Epithelial cell of proximal tubule (primary cell): ENCODE data around the gene FAM181A. TPM values are rescaled to one million over a fixed set of nuclear protein-coding genes. Genes with fewer than 3 reads are reported as not detected.
A peak's percentile ranks its signal among the peaks of the same experiment; 100 is the strongest.

ENCODE experiments used
- DNase-seq: peaks from one replicate; pipeline ENCODE4 v3.0.0-alpha.2; 2011; ENCODE audit warnings: low read depth
- H3K4me3 ChIP-seq: 2 replicates; pipeline ENCODE4 v1.5.1; 2011; ENCODE audit warnings: low read depth, mild to moderate bottlenecking, low read length
- CTCF ChIP-seq: conservative IDR thresholded peaks from 2 replicates; pipeline ENCODE4 v1.5.1; 2012; ENCODE audit warnings: low read depth, mild to moderate bottlenecking, low read length
- total RNA-seq: library from RNA; depleted of rRNA; stranded (reverse); fragments of >200 nt; gene quantifications from 2 replicates; pipeline ENCODE4 v1.2.3, GENCODE V29; 2015

The FAM181A gene
- total RNA-seq, 1 donor from 2014 or later = not detected

DNA sequence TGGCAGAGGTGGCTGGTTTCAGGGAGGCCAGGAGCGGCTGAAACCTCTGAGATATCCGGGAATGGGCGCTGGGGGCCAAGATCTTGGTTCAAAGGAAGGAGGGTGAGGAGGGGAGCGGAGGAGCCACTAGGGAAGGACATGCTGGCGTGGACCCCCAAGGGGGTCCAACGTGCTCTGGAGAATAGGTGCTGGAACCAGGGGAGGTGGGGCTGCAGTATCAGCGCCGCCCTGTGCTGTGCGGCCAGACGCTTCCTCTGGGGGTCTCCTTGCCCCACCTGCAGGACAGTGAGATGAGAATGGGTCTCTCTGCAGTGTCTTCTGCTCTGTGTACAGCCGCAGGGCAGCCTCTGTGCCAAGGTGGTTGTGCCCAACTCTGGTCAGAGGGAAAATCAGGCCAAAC is 2.5 kb downstream of the FAM181A start:
- no peak overlapping the region for H3K4me3 ChIP-seq
- DNase-seq = no peak
- no peak for TF ChIP-seq CTCF

DNA sequence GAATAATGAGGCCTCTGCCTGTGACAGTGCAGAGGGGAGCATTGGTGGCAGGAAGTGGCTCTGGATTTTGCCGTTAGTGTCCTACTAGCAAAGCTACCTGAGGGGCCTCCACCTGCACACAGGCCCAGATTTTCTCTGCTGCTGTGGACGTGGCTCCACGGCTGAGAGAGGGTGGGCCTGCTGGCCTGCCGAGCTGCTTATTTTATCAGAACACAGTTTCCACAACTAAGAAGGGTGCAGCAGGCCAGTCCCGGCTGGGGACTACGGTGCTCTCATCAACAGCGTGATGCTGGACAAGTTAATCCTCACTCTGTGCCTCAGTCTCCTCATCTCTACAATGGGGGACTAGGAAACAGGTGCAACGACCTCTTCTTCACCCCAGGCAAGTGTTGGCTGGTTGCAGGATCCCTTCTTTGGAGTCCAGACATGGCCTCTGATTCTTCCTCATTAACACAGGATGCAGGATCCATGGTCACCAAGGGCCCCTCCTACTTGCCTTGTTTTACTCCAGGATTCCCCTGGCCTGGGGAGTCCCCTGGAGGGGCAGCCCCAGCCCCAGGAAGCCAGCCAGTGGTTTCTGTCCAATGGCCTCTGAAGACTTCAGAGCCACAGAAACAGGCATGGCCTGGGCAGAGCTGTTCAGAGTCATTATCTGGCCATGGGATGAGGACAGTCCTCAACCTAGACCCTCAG is 3.3 kb downstream of the FAM181A start:
- DNase-seq = no peak
- no peak for TF ChIP-seq CTCF

DNA sequence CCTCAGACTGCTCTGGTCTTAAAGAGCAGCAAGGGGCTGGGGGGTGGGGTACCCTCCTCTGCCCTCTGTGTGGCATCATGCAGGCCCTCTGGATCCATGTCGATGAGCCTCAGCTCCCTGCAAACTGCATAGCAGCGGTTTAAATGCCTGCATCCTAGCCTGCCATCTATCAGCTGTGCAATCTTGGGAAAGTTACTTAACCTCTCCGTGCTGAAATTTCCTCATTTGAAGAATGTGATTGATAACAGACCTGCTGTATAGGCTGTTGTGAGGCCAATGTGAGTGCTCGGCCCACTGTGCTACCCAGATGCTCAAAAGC is 3.8 kb downstream of the FAM181A start:
- no peak overlapping the region for H3K4me3 ChIP-seq
- TF ChIP-seq CTCF = no peak
- no peak for DNase-seq

More for the DNA sequence above, 3.3 kb downstream of the FAM181A start:
- H3K4me3 ChIP-seq = no peak overlapping the region

- no peak for TF ChIP-seq CTCF
- H3K4me3 ChIP-seq = no peak overlapping the region
- no peak for DNase-seq
Observed at GRCh38 chr14:93932642-93933041, 5.5 kb downstream of the FAM181A start.

DNA sequence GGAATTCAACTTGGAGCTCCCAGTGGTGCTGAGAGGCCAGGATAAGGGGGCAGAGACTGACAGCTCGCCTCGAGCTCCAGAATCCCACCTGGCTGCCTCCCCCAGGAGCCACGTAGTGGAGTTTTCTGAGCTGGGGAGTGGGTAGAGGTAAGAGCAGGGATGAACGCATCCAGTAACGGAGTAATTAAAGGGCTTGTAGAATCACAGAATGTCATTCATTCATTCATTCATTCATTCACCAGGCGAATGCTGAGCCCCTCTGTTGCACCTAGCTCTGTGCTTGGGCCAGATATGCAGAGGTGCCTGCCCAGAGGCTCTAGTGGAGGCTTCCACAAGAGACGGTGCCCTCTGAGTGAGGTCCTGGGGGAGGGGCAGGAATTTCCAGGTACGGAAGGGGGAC is 8.1 kb downstream of the FAM181A start:
- DNase-seq = no peak
- no peak for TF ChIP-seq CTCF
- no peak overlapping the region for H3K4me3 ChIP-seq

GRCh38 chr14:93936245-93936644 is 9.1 kb downstream of the FAM181A start:
- no peak for DNase-seq
- no peak overlapping the region for H3K4me3 ChIP-seq
- TF ChIP-seq CTCF = peak; percentile 61

GRCh38 chr14:93936926-93937325 is 9.8 kb downstream of the FAM181A start:
- DNase-seq = no peak
- no peak overlapping the region for H3K4me3 ChIP-seq
- TF ChIP-seq CTCF = no peak
